GM21825 (cell line): ENCODE data around the gene CNTNAP2.
A peak's percentile ranks its signal among the peaks of the same experiment; 100 is the strongest.
"Not testable (repeated sequence)": the region's sequence is repeated elsewhere in the genome, so short reads cannot be mapped to it uniquely, and the experiment has no call there.

Experiments
- ATAC-seq: cut with Tn5 transposase; IDR thresholded peaks from one replicate; pipeline ENCODE4 v1.9.1; 2021; ENCODE audit warnings: mild to moderate bottlenecking, moderate library complexity; ENCODE audit not compliant: unreplicated experiment

The CNTNAP2 gene

DNA sequence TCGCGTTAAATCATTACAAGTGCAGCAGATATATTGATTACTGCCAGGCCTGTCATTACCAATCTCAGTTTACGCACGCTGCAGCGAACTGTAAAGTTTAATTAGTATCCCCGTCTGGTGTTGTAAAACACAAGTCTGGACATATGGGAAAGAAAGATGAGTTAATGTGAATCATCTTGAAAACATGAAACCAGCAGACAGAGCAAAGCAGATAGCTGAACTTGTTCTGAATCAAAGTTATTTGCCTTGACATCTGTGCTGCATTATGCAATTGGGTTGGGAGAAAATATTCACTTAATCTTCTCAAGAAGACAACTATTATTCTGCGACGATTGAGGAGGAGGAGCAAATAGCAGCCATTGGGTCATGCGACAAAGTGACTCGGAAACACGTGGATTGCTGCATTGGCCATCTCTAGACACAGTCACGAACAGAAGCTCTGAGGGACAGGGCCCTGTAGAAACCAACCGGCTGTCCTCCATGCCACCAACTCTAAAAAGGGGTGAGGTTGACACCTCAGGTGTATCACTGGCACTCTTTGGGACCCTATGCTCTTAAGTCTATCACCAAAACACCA is 2317.7 kb downstream of the CNTNAP2 start:
- ATAC-seq: no peak

DNA sequence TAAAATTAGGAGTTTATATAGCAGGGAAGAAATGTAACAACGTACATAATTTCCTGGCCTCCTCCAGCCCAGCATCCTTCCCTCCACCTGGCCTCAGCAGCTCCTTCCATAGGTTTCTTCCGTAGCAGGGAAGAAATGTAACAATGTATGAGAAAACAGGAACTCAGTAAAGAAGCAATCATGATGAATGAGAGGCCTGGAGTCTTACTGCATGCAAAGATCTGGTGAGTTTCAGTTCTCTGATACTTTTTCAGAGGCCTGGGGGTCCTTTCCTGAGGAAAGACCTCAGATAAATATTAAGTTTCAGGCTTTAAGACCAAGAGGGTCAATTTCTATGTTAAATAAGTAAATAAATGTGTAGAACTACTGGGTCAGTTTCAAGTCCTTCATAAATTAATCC is 2318.3 kb downstream of the CNTNAP2 start:
- no peak for ATAC-seq

DNA sequence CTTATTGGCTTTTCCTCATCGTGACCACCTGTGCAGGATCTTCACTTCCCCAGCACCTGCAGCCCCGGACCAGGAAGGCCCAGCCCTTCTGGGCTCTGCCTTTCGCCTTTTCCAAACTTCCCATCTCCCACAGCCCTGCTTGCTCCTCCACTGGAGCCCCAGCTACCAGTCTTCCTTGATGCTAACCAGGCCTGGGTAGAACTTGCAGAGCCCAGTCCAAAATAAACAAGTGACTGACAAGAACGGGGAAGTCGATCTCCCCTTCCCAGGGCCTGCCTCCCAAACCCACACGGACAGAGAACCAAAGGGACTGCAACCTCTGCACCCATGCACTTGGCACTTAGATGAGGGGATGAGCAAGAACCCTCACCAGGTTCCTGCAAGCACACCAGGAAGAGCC is 2319.1 kb downstream of the CNTNAP2 start:
- no peak for ATAC-seq

DNA sequence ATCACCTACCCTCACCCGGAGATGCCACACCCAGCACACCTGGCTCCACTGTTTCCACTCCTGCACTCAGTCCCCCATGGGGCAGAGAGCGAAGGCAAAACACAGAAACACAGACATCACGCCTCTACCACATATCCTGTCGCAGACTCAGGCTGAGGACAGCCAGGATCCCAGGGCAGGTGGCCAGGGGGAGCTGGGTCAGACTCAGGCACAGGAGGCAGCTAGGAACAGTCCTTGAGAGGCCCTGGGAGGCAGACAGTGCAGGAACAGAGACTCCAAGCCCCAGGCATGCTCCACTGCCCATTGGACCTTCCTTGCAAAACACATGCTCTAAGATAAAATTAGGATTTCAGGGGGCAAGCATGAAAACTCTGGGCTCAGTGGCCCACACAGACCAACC is 2319.5 kb downstream of the CNTNAP2 start:
- no peak for ATAC-seq

DNA sequence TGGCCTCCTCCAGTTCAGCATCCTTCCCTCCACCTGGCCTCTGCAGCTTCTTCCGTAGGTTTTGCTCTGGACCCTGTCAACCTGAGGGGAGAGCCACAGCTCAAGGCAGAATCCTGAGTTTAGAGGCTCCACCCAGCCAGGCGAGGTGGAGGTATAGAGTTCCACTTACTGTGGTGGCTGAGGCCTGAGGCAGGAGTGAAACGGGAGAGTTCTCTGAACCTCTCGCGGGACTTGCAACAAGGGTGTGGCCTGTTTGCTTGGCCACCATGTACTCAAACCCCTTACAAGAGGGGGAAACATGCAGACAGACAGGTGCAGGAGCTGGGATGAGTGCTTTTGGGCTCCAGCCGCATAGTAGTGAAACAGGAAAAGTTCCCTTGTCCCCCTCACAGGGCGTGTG is 2320.0 kb downstream of the CNTNAP2 start:
- ATAC-seq: no peak

DNA sequence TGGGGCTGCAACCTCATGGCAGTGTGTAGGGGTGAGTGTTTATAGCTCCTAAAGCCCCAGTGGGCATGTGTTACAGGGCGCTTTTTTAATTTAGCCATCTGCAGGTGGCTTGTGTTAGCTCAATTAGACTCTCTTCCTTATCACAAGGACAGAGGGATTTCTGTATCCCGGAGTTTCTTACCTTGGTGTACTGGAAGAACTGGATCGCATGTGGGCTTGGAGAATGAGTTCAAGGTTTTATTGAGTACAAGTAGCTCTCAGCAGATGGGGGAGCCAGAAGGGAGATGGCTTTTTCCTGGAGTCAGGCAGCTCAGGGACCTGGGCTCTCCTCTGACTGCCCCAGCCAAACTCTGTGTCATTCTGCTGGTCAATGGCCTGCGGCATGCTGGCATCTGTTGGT is 2320.4 kb downstream of the CNTNAP2 start:
- ATAC-seq: no peak

DNA sequence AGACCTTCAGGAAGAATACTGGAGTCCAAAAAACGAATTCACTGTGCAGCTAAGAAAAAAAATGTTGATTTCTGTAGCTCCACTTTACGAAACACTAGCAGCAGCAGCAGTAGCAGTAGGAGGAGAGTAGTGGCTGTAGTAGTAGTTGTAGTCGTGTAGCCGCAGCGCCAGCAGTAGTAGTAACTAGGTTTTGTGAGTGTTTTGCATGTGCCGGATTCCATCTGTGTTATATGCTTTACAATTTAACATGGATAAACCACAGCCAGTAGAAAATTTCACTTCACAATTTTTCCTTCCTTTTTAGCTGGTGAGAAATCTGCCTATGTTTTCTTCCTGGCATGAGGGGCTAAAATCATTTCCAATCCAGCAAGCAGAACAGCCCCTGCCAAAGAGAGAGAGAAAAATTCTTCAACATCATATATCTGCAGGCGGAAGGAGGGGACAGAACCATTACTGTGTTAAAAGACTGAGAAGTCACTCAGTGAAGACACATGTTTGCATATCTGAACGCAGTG is 2325.6 kb downstream of the CNTNAP2 start:
- no peak for ATAC-seq

DNA sequence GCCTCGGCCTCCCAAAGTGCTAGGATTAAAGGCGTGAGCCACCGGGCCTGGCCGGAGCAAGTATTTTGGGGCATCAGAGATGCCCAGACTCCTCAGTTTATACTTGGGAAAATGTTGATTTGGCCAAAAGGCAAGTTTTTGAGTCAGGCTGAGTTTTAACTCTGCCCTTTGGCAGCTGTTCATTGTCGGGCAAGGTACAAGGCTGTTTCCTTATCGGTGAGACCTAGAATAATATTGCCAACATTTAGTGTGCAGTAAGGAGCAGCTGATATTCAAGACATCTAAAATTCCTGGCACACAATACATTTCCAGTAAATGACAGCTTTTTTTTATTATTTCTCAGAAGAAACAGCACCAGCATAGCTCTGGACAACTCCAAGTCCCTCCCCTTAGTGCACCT is 2326.3 kb downstream of the CNTNAP2 start:
- ATAC-seq: no peak

DNA sequence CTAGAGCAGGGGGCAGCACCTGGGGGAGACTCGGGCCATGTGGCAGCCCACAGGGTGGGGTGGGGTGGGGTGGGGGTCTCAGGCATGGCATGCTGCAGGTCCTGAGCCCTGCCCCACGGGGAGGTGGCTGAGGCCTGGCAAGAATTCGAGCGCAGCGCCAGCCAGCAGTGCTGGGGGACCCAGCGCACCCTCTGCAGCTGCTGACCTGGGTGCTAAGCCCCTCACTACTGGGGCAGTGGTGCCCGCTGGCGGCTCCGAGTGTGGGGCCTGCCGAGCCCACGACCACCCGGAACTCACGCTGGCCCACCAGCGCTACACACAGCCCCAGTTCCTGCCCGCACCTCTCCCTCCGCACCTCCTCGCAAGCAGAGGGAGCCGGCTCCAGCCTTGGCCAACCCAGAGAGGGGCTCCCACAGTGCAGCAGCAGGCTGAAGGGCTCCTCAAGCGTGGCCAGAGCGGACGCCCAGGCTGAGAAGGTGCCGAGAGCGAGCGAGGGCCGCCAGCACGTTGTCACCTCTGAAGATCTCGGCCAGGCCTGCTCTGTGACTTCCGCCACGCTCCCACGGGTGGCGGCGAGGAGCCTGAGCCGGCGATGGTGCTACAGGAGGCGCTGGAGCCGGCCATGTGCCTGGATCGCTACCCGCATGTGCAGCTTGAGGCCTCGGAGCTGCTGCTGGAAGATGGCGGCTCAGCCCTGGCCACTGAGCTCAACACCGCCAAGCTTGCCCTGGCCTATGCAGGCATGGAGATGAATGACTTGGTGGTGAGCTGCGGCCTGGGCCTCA is 2328.9 kb downstream of the CNTNAP2 start:
- no peak for ATAC-seq

DNA sequence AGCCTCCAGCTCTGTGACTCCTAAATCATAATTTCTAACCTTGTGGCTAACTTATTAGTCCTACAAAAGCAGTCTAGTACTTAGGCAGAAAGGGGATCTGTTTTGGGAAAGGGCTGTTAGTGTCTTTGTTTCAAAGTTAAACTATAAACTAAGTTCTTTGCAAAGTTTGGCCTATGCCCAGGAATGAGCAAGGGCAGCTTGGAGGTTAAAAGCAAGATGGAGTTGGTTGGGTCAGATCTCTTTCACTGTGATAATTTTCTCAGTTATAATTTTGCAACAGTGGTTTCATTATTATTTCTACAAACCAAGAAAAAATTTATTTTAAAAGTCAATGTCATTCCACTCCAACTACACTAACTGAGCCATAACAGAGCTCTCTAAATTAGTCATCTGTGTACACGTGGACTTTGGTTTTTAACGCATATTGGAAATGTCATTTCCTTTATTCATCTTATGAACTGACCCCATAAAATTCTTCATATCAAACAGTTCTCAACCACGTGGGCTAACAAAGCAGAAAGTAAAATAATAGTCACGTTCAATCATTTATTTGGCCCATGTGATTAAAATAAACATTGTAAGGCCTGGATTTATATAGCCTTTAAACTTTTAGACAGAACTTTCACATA is 2330.7 kb downstream of the CNTNAP2 start:
- ATAC-seq: peak; percentile 79

DNA sequence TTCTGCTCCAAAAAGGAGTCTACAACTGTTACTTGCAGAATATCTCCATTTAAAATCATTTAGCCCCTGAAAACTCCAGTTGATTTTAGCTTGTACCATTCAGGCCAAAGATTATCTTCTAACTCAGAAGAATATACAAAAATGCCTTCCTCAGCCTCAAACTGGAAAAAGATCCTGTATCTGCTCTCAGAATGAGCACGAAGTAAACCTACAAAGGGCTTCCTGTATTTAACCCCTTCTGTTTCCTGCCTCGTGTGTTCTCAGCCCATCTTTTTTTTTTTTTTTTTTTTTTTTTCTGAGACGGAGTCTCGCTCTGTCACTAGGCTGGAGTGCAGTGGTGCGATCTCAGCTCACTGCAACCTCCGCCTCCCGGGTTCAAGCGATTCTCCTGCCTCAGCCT is 2334.9 kb downstream of the CNTNAP2 start:
- not testable (repeated sequence) for ATAC-seq

DNA sequence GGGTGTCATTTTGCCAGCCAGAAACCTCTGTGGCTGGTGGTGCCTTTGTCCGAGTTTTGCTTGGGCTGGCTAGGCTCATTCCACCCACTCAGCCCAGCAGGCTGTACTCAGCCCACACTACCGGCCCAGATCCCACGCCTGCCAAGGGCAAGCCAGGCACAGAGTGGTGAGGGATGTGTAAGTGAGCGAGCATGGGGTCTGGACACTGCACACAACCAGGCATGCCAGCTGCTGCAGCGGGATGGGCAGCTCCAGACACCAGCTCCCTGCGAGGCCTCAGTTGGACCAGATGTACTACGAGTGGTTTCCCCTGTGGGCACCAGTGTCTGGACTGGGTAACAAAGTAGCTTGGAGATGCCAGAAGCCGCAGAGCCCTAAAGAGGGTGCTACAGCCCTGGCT is 2339.8 kb downstream of the CNTNAP2 start:
- no peak for ATAC-seq

DNA sequence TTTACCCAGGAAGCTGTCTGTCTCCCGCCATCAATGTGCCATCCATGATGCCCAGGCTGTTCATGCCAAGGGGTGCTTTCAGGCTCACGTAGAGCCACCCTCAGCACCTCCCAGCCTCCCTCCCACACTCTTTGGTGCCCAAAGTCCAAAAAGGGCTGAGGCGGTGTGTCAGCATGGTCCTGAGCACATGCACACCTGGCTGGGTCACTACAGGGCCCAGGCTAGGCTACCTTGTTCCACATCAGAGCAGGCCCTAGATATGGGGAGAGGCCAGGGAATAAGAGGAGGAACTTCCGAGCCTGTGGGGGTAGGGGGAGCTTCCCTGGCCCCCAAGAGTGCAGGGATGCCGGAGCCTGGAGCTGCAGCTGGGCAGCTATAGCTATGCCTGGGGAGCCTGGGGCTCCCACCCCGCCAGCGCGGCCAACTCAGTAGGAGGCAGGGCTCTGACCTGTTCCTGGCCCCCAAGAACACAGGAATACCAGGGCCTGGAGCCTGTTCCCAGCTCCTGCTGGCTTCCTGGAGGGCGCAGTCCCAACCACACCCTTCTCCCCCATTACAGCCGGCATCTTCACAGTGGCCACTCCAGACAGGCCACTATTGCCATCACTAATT is 2340.8 kb downstream of the CNTNAP2 start:
- ATAC-seq: no peak

DNA sequence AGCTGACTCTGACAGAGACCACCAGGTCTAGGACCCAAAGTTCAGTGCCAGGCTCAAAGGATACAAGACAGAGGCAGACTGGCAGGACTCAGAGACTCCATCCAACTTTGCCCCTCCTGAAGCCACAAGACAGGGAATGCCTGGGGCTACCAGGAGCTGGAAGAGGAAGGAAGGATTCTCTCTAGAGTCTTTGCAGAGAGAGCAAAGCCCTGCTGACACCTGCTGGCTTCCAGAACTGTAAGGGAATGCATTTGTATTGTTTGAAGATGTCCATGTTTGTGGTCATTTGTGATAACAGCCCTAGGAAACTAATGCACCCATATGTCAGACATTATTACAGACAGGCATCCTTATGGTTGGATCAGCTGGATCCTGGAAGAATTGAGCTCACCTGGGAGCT is 2341.7 kb downstream of the CNTNAP2 start:
- ATAC-seq: no peak

DNA sequence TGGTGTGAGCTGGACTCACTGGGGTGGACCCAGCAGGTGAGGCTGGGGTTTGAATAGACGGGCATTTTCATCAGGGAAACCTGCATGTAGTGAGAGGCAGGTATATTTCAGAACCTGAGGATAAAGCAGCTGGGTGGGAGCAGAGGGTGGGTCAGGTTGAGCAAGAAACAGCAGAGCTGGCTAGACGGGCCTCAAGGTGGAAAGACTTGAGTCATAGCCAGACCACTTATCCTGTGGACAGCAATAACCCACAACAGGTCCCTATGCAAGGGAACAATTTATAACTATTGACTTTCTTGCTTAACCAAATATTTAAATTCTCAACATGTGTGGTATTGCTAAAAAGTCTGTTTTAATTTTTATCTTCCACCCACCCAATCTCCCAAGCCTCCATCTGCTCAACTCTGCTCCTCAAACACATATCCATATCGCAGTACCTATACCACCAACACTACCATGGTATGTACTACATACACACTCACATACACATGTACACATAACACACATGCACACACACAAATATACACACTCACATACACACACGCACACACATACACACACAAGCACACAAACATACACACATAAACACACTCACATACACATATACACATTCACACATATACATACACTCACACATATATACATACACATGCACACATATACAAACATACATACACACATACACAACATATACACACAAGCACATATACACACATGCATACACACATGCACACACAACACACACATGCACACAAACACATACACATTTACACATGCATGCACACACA is 2345.0 kb downstream of the CNTNAP2 start:
- ATAC-seq: no peak

DNA sequence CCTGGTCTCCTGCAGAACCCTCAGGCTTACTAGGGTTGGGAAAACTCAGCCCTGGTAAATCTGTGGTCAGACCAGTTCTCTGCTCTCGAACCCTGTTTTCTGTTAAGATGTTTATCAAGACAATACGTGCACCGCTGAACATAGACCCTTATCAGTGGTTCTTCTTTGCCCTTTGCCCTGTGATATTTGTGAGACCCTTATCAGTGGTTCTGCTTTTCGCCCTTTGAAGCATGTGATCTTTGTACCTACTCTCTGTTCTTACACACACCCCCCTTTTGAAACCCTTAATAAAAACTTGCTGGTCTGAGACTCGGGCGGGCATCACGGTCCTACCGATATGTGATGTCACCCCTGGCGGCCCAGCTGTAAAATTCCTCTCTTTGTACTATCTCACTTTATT is 2346.2 kb downstream of the CNTNAP2 start:
- ATAC-seq: not testable (repeated sequence)

DNA sequence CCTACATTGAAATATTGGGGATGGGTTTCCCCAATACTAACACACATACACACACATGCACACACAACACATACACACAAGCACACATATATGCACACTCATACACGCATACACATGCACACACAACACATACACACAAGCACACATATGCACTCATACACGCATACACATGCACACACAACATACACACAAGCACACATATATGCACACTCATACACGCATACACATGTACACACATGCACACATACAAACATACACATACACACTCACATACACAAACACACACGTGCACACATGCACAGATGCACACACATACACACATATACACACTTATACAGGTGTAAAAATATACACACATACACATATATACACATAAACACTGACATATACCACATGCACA is 2346.6 kb downstream of the CNTNAP2 start:
- ATAC-seq: no peak

DNA sequence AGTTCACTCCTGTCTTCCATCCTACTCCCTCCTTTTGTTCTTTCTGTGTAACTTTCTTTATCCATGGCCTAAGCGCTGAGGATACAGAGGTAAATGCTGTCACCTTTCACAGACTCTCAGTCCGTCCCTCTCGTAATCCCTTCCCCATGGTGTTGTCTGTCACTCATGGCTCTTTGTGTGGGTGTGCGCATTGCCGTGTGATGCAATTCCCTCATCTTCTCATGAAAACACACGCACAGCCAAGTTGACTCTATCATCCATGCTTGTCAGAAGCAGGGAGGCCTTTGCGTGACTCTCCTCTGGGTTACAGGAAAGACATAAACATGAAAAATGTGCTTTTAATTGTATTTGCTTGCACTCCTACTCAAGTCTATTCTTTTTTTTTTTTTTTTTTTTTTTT is 2348.3 kb downstream of the CNTNAP2 start:
- ATAC-seq: no peak

DNA sequence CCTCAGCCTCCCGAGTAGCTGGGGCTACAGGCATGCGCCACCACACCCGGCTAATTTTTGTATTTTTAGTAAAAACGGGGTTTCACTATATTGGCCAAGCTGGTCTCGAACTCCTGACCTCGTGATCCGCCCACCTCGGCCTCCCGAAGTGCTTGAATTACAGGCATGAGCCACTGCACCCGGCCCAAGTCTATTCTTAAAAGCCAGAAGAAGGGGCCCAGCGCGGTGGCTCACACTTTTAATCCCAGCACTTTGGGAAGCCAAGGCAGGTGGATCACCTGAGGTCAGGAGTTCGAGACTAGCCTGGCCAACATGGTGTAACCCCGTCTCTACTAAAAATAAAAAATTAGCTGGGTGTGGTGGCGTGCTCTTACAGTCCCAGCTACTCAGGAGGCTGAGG is 2348.8 kb downstream of the CNTNAP2 start:
- not testable (repeated sequence) for ATAC-seq

DNA sequence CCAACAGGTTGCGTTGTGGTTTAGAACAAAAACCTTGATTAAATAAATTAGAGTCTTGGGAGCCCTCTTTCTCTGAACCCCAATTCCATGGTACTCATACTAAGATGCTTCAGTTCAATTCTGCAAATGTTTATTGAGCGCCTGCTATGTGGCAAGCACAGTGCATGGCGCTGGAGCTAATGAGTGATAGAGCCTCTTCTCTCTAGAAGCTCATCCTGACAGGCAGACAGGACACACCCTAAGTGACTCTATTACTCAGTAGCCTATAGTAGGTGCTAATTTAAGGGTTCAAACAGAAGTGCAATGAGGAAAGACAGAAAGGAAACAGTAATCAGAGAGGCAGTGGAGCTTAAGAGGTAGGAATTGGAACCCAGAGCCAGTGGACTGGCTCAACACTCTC is 2349.5 kb downstream of the CNTNAP2 start:
- no peak for ATAC-seq

DNA sequence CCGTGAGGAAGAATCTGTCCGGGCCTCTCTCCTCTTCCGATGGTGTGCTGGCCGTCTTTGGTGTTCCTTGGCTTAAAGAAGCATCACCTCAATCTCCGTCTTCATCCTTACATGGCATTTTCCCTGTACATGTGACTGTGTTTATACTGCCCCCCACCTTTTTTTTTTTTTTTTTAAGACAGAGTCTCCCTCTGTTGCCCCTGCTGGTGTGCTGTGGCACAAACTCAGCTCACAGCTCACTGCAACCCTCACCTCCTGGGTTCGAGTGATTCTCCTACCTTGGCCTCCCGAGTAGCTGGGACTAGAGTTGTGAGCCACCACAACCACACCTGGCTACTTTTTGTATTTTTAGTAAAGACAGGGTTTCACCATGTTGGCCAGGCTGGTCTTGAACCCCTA is 2352.1 kb downstream of the CNTNAP2 start:
- no peak for ATAC-seq
